Measurements from ENCODE around the gene IL1RAPL1.

- TF ChIP-seq, protein P1, sequence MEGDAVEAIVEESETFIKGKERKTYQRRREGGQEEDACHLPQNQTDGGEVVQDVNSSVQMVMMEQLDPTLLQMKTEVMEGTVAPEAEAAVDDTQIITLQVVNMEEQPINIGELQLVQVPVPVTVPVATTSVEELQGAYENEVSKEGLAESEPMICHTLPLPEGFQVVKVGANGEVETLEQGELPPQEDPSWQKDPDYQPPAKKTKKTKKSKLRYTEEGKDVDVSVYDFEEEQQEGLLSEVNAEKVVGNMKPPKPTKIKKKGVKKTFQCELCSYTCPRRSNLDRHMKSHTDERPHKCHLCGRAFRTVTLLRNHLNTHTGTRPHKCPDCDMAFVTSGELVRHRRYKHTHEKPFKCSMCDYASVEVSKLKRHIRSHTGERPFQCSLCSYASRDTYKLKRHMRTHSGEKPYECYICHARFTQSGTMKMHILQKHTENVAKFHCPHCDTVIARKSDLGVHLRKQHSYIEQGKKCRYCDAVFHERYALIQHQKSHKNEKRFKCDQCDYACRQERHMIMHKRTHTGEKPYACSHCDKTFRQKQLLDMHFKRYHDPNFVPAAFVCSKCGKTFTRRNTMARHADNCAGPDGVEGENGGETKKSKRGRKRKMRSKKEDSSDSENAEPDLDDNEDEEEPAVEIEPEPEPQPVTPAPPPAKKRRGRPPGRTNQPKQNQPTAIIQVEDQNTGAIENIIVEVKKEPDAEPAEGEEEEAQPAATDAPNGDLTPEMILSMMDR (IDR thresholded peaks at IDR 0.05; ENCODE audit: borderline replicate concordance, extremely low read depth, low read length, poor library complexity, severe bottlenecking), result no peak
- no peak for TF ChIP-seq EZH2 (IDR thresholded peaks at IDR 0.05; ENCODE audit: borderline replicate concordance, low read depth, low read length, severe bottlenecking)
Measured at GRCh38 chrX:29024871-29025270, 437.6 kb downstream of the IL1RAPL1 start.

Measured in DND-41 (cell line).